ENCODE data around the gene ASTE1. TPM values are rescaled to one million over a fixed set of nuclear protein-coding genes. Genes with fewer than 3 reads are reported as not detected.
"Not testable (repeated sequence)": the region's sequence is repeated elsewhere in the genome, so short reads cannot be mapped to it uniquely, and the experiment has no call there.

Gene ASTE1
- total RNA-seq, 1 donor from 2014 or later: 7.5 TPM

- no peak for DNase-seq
These were observed 18.3 kb downstream of the ASTE1 start for GRCh38 chr3:131008326-131008725.

GRCh38 chr3:131007782-131008181, 18.8 kb downstream of the ASTE1 start:
- no peak for DNase-seq

- DNase-seq: no peak
These were observed 19.4 kb downstream of the ASTE1 start for GRCh38 chr3:131007256-131007655.

- no peak for DNase-seq
These were observed 22.0 kb downstream of the ASTE1 start for GRCh38 chr3:131004603-131005002.

GRCh38 chr3:131001071-131001470, 25.6 kb downstream of the ASTE1 start:
- no peak for DNase-seq

- DNase-seq: no peak
These were observed 29.3 kb downstream of the ASTE1 start for GRCh38 chr3:130997289-130997688.

- DNase-seq: no peak
These were observed 34.3 kb downstream of the ASTE1 start for GRCh38 chr3:130992344-130992743.

GRCh38 chr3:130991126-130991525, 35.5 kb downstream of the ASTE1 start:
- DNase-seq: no peak

GRCh38 chr3:130990282-130990681, 36.3 kb downstream of the ASTE1 start:
- no peak for DNase-seq

- no peak for DNase-seq
These were observed 45.2 kb downstream of the ASTE1 start for GRCh38 chr3:130981469-130981868.

GRCh38 chr3:130979117-130979516, 47.5 kb downstream of the ASTE1 start:
- no peak for DNase-seq

- DNase-seq: no peak
These were observed 49.9 kb downstream of the ASTE1 start for GRCh38 chr3:130976706-130977105.

GRCh38 chr3:130975251-130975650, 51.4 kb downstream of the ASTE1 start:
- no peak for DNase-seq

GRCh38 chr3:130974201-130974600, 52.4 kb downstream of the ASTE1 start:
- DNase-seq: no peak

- DNase-seq: no peak
These were observed 53.2 kb downstream of the ASTE1 start for GRCh38 chr3:130973406-130973805.

GRCh38 chr3:130972592-130972991, 54.0 kb downstream of the ASTE1 start:
- not testable (repeated sequence) for DNase-seq

GRCh38 chr3:130971208-130971607, 55.4 kb downstream of the ASTE1 start:
- DNase-seq: no peak

- no peak for DNase-seq
These were observed 57.0 kb downstream of the ASTE1 start for GRCh38 chr3:130969621-130970020.

- peak; percentile 30 for DNase-seq
These were observed 58.4 kb downstream of the ASTE1 start for GRCh38 chr3:130968221-130968620.

- DNase-seq: no peak
These were observed 59.3 kb downstream of the ASTE1 start for GRCh38 chr3:130967281-130967680.

- DNase-seq: peak; percentile 53
These were observed 62.7 kb downstream of the ASTE1 start for GRCh38 chr3:130963878-130964277.

Data from dermis blood vessel endothelial cell (primary cell).